Measurements from ENCODE around the gene RASGRF1. TPM values are rescaled to one million over a fixed set of nuclear protein-coding genes. Genes with fewer than 3 reads are reported as not detected.

Gene RASGRF1
- total and polyA plus RNA-seq, 2 donors (not counting 1 experiment from before 2014, with no cell fraction given): 0.09 TPM; not detected in 1

DNA sequence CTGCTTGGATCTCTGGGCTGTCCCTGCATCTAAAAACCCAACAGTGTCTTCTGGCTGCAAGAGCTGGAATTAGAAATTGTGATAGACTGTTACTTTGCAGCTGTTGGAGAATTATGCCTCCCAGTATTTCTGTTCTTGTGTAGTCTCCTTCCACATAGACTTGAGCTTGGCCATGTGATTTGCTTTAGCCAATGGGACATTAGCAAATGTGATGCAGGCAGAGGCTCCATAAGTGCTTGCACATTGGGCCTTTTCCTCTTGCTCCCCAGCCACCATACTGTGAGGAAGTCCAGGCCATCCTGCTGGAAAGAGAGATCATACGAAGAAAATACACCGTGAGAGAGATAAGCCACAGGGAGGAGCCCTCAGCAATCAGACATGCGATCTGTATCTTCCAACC lies 33.8 kb upstream of the RASGRF1 start:
- Histone ChIP-seq H4K20me1 (ENCODE audit: control insufficient read depth, extremely low read depth, insufficient read depth, low read length) (no peaks in the 10 kb centered on the region), H3K9ac (ENCODE audit: insufficient read depth, low read length) (no peak overlapping the region), H3K4me1 (ENCODE audit: control insufficient read depth, extremely low read depth, insufficient read depth, low read length) (no peaks in the 10 kb centered on the region), H3K27me3 (ENCODE audit: control insufficient read depth, insufficient read depth, low read length) (no peaks in the 10 kb centered on the region), H3K27ac (ENCODE audit: insufficient read depth, low read length) (no peak overlapping the region), H3K36me3 (ENCODE audit: control insufficient read depth, insufficient read depth, low read length) (no peaks in the 10 kb centered on the region), H3K4me3 (replicated peaks in 1 of 4; ENCODE audit: control extremely low read depth in 1 of 4, insufficient read depth in 1 of 4, low read depth in 3 of 4, low read length in 4 of 4) (no peak overlapping the region), H2AFZ (ENCODE audit: low read length) (no peak overlapping the region), H3K79me2 (ENCODE audit: control insufficient read depth, insufficient read depth, low read length) (no peaks in the 10 kb centered on the region), H3K4me2 (ENCODE audit: extremely low read depth, insufficient read depth, low read length) (no peak overlapping the region), H3K9me3 (ENCODE audit: control insufficient read depth, insufficient read depth, low read depth, low read length) (no peaks in the 10 kb centered on the region)
- TF ChIP-seq, protein P1, sequence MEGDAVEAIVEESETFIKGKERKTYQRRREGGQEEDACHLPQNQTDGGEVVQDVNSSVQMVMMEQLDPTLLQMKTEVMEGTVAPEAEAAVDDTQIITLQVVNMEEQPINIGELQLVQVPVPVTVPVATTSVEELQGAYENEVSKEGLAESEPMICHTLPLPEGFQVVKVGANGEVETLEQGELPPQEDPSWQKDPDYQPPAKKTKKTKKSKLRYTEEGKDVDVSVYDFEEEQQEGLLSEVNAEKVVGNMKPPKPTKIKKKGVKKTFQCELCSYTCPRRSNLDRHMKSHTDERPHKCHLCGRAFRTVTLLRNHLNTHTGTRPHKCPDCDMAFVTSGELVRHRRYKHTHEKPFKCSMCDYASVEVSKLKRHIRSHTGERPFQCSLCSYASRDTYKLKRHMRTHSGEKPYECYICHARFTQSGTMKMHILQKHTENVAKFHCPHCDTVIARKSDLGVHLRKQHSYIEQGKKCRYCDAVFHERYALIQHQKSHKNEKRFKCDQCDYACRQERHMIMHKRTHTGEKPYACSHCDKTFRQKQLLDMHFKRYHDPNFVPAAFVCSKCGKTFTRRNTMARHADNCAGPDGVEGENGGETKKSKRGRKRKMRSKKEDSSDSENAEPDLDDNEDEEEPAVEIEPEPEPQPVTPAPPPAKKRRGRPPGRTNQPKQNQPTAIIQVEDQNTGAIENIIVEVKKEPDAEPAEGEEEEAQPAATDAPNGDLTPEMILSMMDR (conservative IDR thresholded peaks at IDR 0.05 in 1 of 2, IDR thresholded peaks at IDR 0.05 in 1 of 2; ENCODE audit: low read depth in 1 of 2, low read length in 2 of 2): no peak
- TF ChIP-seq EZH2 (IDR thresholded peaks at IDR 0.05; ENCODE audit: low read length, missing control alignments): no peak
- no peak for DNase-seq (ENCODE audit: low read depth in 2 of 2)

DNA sequence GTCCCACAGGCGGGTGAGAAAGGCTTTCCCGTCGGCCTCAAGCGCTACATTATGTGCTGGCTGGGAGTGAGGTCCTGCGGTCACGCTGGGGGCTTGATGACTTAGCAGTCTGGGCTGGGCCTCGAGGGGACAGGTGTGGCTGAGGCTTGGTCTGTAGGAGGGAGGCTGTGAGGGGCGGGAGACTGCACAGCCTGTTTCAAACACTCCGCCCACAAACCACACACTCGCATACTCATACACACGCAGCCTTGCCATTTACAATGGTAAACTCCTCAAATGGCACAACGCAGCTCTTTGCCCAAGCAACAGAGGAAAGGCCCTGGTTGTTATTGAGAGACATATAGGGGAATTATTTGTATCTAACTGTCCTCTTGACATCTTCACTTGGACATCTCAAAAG lies 32.4 kb upstream of the RASGRF1 start:
- H3K79me2 ChIP-seq (ENCODE audit: control insufficient read depth, insufficient read depth, low read length): no peaks in the 10 kb centered on the region
- H4K20me1 ChIP-seq (ENCODE audit: control insufficient read depth, extremely low read depth, insufficient read depth, low read length): no peaks in the 10 kb centered on the region
- H3K27me3 ChIP-seq (ENCODE audit: control insufficient read depth, insufficient read depth, low read length): no peaks in the 10 kb centered on the region
- no peak for TF ChIP-seq EZH2 (IDR thresholded peaks at IDR 0.05; ENCODE audit: low read length, missing control alignments)
- TF ChIP-seq, protein P1 (conservative IDR thresholded peaks at IDR 0.05 in 1 of 2, IDR thresholded peaks at IDR 0.05 in 1 of 2; ENCODE audit: low read depth in 1 of 2, low read length in 2 of 2): no peak
- H2AFZ ChIP-seq (ENCODE audit: low read length): no peak overlapping the region
- H3K4me1 ChIP-seq (ENCODE audit: control insufficient read depth, extremely low read depth, insufficient read depth, low read length): no peaks in the 10 kb centered on the region
- no peak overlapping the region for H3K4me3 ChIP-seq (replicated peaks in 1 of 4; ENCODE audit: control extremely low read depth in 1 of 4, insufficient read depth in 1 of 4, low read depth in 3 of 4, low read length in 4 of 4)
- H3K27ac ChIP-seq (ENCODE audit: insufficient read depth, low read length): no peak overlapping the region
- no peaks in the 10 kb centered on the region for H3K9me3 ChIP-seq (ENCODE audit: control insufficient read depth, insufficient read depth, low read depth, low read length)
- H3K36me3 ChIP-seq (ENCODE audit: control insufficient read depth, insufficient read depth, low read length): no peaks in the 10 kb centered on the region
- no peak overlapping the region for H3K4me2 ChIP-seq (ENCODE audit: extremely low read depth, insufficient read depth, low read length)
- no peak overlapping the region for H3K9ac ChIP-seq (ENCODE audit: insufficient read depth, low read length)
- DNase-seq (ENCODE audit: low read depth in 2 of 2): no peak

DNA sequence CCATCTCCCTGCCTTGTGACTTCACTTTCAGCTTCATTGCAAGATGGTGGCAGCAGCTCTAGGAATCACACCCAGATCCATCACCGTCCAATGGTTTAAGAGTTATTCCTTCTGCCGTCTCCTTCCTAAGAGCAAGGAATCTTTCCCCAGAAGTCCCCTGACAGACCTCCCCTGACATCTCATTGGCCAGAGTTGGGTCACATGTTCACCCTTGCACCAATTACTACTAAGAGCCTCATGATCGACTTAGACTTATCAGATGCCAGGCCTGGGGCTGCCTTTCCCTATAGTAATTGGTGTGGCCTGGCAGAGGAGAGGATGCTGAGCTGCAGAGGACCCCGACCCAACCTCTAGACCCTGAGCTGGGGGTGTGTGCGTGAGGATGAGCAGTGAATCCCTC lies 31.8 kb upstream of the RASGRF1 start:
- Histone ChIP-seq H4K20me1 (ENCODE audit: control insufficient read depth, extremely low read depth, insufficient read depth, low read length) (no peaks in the 10 kb centered on the region), H3K4me3 (replicated peaks in 1 of 4; ENCODE audit: control extremely low read depth in 1 of 4, insufficient read depth in 1 of 4, low read depth in 3 of 4, low read length in 4 of 4) (no peak overlapping the region), H3K36me3 (ENCODE audit: control insufficient read depth, insufficient read depth, low read length) (no peaks in the 10 kb centered on the region), H3K9me3 (ENCODE audit: control insufficient read depth, insufficient read depth, low read depth, low read length) (no peaks in the 10 kb centered on the region), H2AFZ (ENCODE audit: low read length) (no peak overlapping the region), H3K4me1 (ENCODE audit: control insufficient read depth, extremely low read depth, insufficient read depth, low read length) (no peaks in the 10 kb centered on the region), H3K27me3 (ENCODE audit: control insufficient read depth, insufficient read depth, low read length) (no peaks in the 10 kb centered on the region), H3K4me2 (ENCODE audit: extremely low read depth, insufficient read depth, low read length) (no peak overlapping the region), H3K27ac (ENCODE audit: insufficient read depth, low read length) (no peak overlapping the region), H3K9ac (ENCODE audit: insufficient read depth, low read length) (no peak overlapping the region), H3K79me2 (ENCODE audit: control insufficient read depth, insufficient read depth, low read length) (no peaks in the 10 kb centered on the region)
- no peak for TF ChIP-seq EZH2 (IDR thresholded peaks at IDR 0.05; ENCODE audit: low read length, missing control alignments)
- TF ChIP-seq, protein P1 (conservative IDR thresholded peaks at IDR 0.05 in 1 of 2, IDR thresholded peaks at IDR 0.05 in 1 of 2; ENCODE audit: low read depth in 1 of 2, low read length in 2 of 2): no peak
- DNase-seq (ENCODE audit: low read depth in 2 of 2): no peak
